HL-60 (cell line): ENCODE data around the gene METRN.

Source experiments
- DNase-seq, 2 experiments: peaks; one replicate each; pipeline ENCODE4 v3.0.0-alpha.2; 2010 to 2020; ENCODE audit warnings: low read depth in 1 of 2, low spot score in 1 of 2
- H3K27ac ChIP-seq: fragments of 250-450 bp; sonication (Bioruptor Pico); replicated peaks from 2 replicates; pipeline ENCODE4 v1.5.1; 2020; ENCODE audit warnings: mild to moderate bottlenecking, moderate library complexity
- H3K27me3 ChIP-seq: fragments of 250-450 bp; sonication (Bioruptor Pico); 2 replicates; pipeline ENCODE4 v1.5.1; 2021; ENCODE audit warnings: mild to moderate bottlenecking, moderate library complexity; ENCODE audit not compliant: insufficient read depth, poor library complexity, severe bottlenecking
- H3K4me3 ChIP-seq: replicated peaks from 2 replicates; pipeline ENCODE4 v1.5.1; 2011; ENCODE audit warnings: mild to moderate bottlenecking, control low read depth, low read length; ENCODE audit not compliant: insufficient read depth
- CTCF ChIP-seq: IDR thresholded peaks from one replicate; pipeline ENCODE4 v1.5.1; 2011; ENCODE audit warnings: low read length, control low read depth, inconsistent platforms; ENCODE audit not compliant: insufficient read depth
- GABPA ChIP-seq: IDR thresholded peaks from 2 replicates; pipeline ENCODE4 v1.6.1; 2012; ENCODE audit warnings: low read depth
- POLR2AphosphoS5 ChIP-seq: IDR thresholded peaks from 2 replicates; pipeline ENCODE4 v1.6.1; 2012; ENCODE audit warnings: low read depth
- REST ChIP-seq: IDR thresholded peaks from 2 replicates; pipeline ENCODE4 v1.6.1; 2012; ENCODE audit warnings: low read depth; ENCODE audit not compliant: insufficient replicate concordance
- SPI1 ChIP-seq: IDR thresholded peaks from 2 replicates; pipeline ENCODE4 v1.6.1; 2012; ENCODE audit warnings: low read depth, mild to moderate bottlenecking, borderline replicate concordance

The METRN gene

GRCh38 chr16:708959-709358, 6.0 kb upstream of the METRN start:
- peaks cover 51% of the 10 kb centered on the region for H3K27me3 ChIP-seq
- TF ChIP-seq CTCF: no peak
- TF ChIP-seq GABPA: no peak
- TF ChIP-seq SPI1: no peak
- TF ChIP-seq POLR2AphosphoS5: no peak
- no peak for TF ChIP-seq REST
- DNase-seq: no peak
- no peak overlapping the region for H3K4me3 ChIP-seq
- no peak overlapping the region for H3K27ac ChIP-seq

- H3K27me3 ChIP-seq: peaks cover 44% of the 10 kb centered on the region
- H3K27ac ChIP-seq: no peak overlapping the region
Observed at GRCh38 chr16:709566-710499, 5.1 kb upstream of the METRN start.

More at GRCh38 chr16:709566-710499, 5.1 kb upstream of the METRN start:
- H3K4me3 ChIP-seq: no peak overlapping the region
- DNase-seq: no peak
- no peak for TF ChIP-seq GABPA
- TF ChIP-seq SPI1: no peak
- TF ChIP-seq REST: no peak
- TF ChIP-seq CTCF: no peak
- no peak for TF ChIP-seq POLR2AphosphoS5
